IPS DF 4.7 (cell line): ENCODE measurements around the gene EIPR1.

Experiments
- DNase-seq: peaks from one replicate; pipeline ENCODE4 v3.0.0-alpha.2; 2013; ENCODE audit warnings: low spot score; ENCODE audit errors: extremely low read depth

The EIPR1 gene

GRCh38 chr2:3270095-3270478 is 107.5 kb downstream of the EIPR1 start:
- no peak for DNase-seq

GRCh38 chr2:3269425-3270094 is 108.1 kb downstream of the EIPR1 start:
- no peak for DNase-seq

- DNase-seq, result no peak
Measured at GRCh38 chr2:3268705-3269029, 109.0 kb downstream of the EIPR1 start.

- DNase-seq, result no peak
Measured at GRCh38 chr2:3267869-3268704, 109.5 kb downstream of the EIPR1 start.

GRCh38 chr2:3266925-3267867 is 110.4 kb downstream of the EIPR1 start:
- no peak for DNase-seq

GRCh38 chr2:3265981-3266924 is 111.4 kb downstream of the EIPR1 start:
- peak; percentile 14 for DNase-seq

GRCh38 chr2:3265471-3265870 is 112.1 kb downstream of the EIPR1 start:
- DNase-seq, result no peak

- no peak for DNase-seq
Measured at GRCh38 chr2:3264010-3264744, 113.4 kb downstream of the EIPR1 start.

GRCh38 chr2:3263487-3263886 is 114.1 kb downstream of the EIPR1 start:
- no peak for DNase-seq

- no peak for DNase-seq
Measured at GRCh38 chr2:3262437-3263388, 114.9 kb downstream of the EIPR1 start.

GRCh38 chr2:3261511-3261910 is 116.1 kb downstream of the EIPR1 start:
- no peak for DNase-seq

GRCh38 chr2:3260959-3261358 is 116.7 kb downstream of the EIPR1 start:
- DNase-seq, result no peak

- no peak for DNase-seq
Measured at GRCh38 chr2:3257826-3258225, 119.8 kb downstream of the EIPR1 start.

GRCh38 chr2:3257166-3257565 is 120.5 kb downstream of the EIPR1 start:
- DNase-seq, result no peak

- DNase-seq, result no peak
Measured at GRCh38 chr2:3256605-3257004, 121.0 kb downstream of the EIPR1 start.

GRCh38 chr2:3256157-3256556 is 121.5 kb downstream of the EIPR1 start:
- no peak for DNase-seq

- DNase-seq, result no peak
Measured at GRCh38 chr2:3254442-3254941, 123.1 kb downstream of the EIPR1 start.

- DNase-seq, result no peak
Measured at GRCh38 chr2:3253913-3254441, 123.6 kb downstream of the EIPR1 start.

GRCh38 chr2:3251946-3252345 is 125.7 kb downstream of the EIPR1 start:
- DNase-seq, result no peak
